Measurements from ENCODE around the gene SERPINB6. TPM values are rescaled to one million over a fixed set of nuclear protein-coding genes. Genes with fewer than 3 reads are reported as not detected.
A peak's percentile ranks its signal among the peaks of the same experiment; 100 is the strongest.

Gene SERPINB6
- total RNA-seq (2013): 104 TPM
- polyA plus RNA-seq (100 to 1,000 TPM; 117 to 208 (median 200) TPM), polyA minus RNA-seq (35.5 and 47.2 TPM in 2 replicates), total RNA-seq (15.0 to 83.7 (median 72.3) reads per million in 11 experiments)

DNA sequence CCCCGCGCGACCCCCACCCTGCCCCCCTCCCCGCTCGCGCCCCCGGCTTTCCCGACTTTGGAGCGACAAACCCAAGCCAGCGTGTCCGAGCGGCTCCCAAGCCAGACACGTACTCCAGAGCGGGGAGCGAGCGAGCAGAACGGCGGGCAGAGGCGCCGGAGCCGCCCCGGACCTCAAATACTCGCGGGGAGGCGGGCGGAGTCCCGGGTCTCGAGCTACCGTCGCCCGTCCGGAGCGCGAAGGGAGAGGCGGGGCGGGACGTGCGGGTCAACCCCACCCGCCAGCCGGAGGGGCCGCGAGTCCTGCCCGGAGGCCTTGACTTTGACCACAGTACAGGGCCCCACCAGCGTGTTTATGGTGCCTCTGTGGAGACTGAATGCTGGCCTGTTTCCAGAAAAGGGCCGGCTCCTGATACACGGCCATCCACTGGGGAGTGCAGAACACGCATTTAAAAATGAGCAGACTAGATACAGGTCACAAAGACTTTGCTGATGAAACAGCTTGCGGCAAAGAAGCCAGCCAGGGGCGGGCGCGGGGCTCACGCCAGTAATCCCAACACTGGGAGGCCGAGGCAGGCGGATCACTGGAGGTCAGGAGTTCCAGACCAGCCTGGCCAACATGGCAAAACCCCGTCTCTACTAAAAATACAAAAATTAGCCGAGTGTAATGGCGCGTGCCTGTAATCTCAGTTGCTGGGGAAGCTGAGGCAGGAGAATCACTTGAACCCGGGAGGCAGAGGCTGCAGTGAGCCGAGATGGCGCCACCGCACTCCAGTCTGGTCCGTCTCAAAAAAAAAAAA, at the start of gene SERPINB6:
TSS of gene SERPINB6 (minus strand) at position 148 of the 799 bp plus-strand sequence. CDS start 12,235 bp downstream, outside the sequence.
- Mint-ChIP-seq H3K4me3 (peak within 1 kb of the TSS; percentile 90 to 96), H3K27me3 (ENCODE audit: low read depth in 3 of 3) (peaks cover 0 to 1% (median 0%) of the 10 kb centered on the region in 3 donors), H3K27ac (peak within 1 kb of the TSS; percentile 91 to 97 (median 96)), H3K4me1 (peaks cover 37% of the 10 kb centered on the region), H3K36me3 (peaks cover 4 to 7% of the 10 kb centered on the region in 2 donors), H3K9me3 (no peaks in the 10 kb centered on the region)
- Histone ChIP-seq H4K20me1 (ENCODE audit: insufficient read depth, low read length) (peaks cover 5% of the 10 kb centered on the region), H3K27me3 (ENCODE audit: control insufficient read depth in 2 of 2, insufficient read depth in 2 of 2, low read length in 2 of 2) (no peaks in the 10 kb centered on the region), H3K4me3 (replicated peaks in 1 of 3; ENCODE audit: low read depth in 2 of 3, low read length in 3 of 3) (peak within 1 kb of the TSS; percentile 62 to 87 (median 74)), H3K36me3 (replicated peaks in 1 of 2; ENCODE audit: control insufficient read depth in 1 of 2, insufficient read depth in 2 of 2, low read length in 2 of 2) (peaks cover 0 to under 1% of the 10 kb centered on the region in 2 donors), H3K9me3 (replicated peaks in 1 of 2; ENCODE audit: control insufficient read depth in 1 of 2, insufficient read depth in 1 of 2, low read length in 2 of 2) (no peaks in the 10 kb centered on the region), H3K27ac (ENCODE audit: low read depth in 1 of 2, low read length in 2 of 2) (peak within 1 kb of the TSS; percentile 88), H3K9ac (ENCODE audit: insufficient read depth, low read length, poor library complexity, severe bottlenecking) (peak within 1 kb of the TSS; percentile 90), H3K79me2 (ENCODE audit: insufficient read depth, low read length) (peaks cover 42% of the 10 kb centered on the region), H3K4me2 (replicated peaks; ENCODE audit: extremely low read depth, low read length, poor library complexity, severe bottlenecking) (peak within 1 kb of the TSS; percentile 92), H3K4me1 (ENCODE audit: control insufficient read depth in 1 of 2, insufficient read depth in 2 of 2, low read length in 2 of 2) (peaks cover 18 to 25% of the 10 kb centered on the region in 2 donors), H2AFZ (ENCODE audit: insufficient read depth, low read depth, low read length, poor library complexity, severe bottlenecking) (peak within 1 kb of the TSS; percentile 91)
- 2% methylated on average over 52 of the region's 63 CpGs for WGBS (ENCODE audit: insufficient coverage)
- DNase-seq: peak; percentile 54 to 69 (median 54)
- TF ChIP-seq, protein P1, sequence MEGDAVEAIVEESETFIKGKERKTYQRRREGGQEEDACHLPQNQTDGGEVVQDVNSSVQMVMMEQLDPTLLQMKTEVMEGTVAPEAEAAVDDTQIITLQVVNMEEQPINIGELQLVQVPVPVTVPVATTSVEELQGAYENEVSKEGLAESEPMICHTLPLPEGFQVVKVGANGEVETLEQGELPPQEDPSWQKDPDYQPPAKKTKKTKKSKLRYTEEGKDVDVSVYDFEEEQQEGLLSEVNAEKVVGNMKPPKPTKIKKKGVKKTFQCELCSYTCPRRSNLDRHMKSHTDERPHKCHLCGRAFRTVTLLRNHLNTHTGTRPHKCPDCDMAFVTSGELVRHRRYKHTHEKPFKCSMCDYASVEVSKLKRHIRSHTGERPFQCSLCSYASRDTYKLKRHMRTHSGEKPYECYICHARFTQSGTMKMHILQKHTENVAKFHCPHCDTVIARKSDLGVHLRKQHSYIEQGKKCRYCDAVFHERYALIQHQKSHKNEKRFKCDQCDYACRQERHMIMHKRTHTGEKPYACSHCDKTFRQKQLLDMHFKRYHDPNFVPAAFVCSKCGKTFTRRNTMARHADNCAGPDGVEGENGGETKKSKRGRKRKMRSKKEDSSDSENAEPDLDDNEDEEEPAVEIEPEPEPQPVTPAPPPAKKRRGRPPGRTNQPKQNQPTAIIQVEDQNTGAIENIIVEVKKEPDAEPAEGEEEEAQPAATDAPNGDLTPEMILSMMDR (IDR thresholded peaks at IDR 0.05): no peak
- intact Hi-C loops (cut with micrococcal nuclease): no loop called here

DNA sequence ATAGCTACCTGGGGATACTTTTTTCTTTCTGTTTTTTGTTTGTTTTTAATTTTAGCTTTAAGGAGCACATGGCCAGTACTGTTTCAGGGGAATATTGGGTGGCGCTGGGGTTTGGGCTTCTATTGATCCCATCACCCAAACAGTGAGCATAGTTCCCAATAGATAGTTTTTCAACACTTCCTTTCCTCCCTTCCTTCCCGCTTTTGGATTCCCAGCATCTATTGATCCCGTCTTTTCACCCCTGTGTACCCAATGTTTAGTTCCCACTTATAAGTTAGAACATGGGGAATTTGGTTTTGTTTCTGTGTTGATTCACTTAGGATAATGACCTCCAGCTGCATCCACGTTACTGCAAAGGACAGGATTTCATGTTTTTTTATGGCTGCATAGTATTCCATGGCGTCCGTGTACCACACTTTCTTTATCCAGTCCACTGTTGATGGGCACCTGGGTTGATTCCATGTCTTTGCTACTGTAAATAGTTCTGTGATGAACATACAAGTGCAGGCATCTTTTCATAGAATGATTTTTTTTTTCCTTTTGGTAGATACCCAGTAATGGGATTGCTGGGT, 48.5 kb upstream of the SERPINB6 start:
- peaks cover 39% of the 10 kb centered on the region for H3K79me2 ChIP-seq (ENCODE audit: insufficient read depth, low read length)
- intact Hi-C loops (cut with micrococcal nuclease): no loop called here

More for the DNA sequence above, 48.5 kb upstream of the SERPINB6 start:
- no peaks in the 10 kb centered on the region for H3K27me3 ChIP-seq (ENCODE audit: control insufficient read depth in 2 of 2, insufficient read depth in 2 of 2, low read length in 2 of 2)
- peak overlapping the region; percentile 30 for H3K4me2 ChIP-seq (replicated peaks; ENCODE audit: extremely low read depth, low read length, poor library complexity, severe bottlenecking)
- peaks cover 48% of the 10 kb centered on the region for H3K4me1 Mint-ChIP-seq
- peaks cover 31 to 45% of the 10 kb centered on the region in 2 donors for H3K36me3 ChIP-seq (replicated peaks in 1 of 2; ENCODE audit: control insufficient read depth in 1 of 2, insufficient read depth in 2 of 2, low read length in 2 of 2)
- peak overlapping the region; percentile 70 to 87 (median 78) for H3K27ac Mint-ChIP-seq
- no CpG with 5 or more reads among the region's 6 CpGs for WGBS (ENCODE audit: insufficient coverage)
- H3K9me3 ChIP-seq (replicated peaks in 1 of 2; ENCODE audit: control insufficient read depth in 1 of 2, insufficient read depth in 1 of 2, low read length in 2 of 2): no peaks in the 10 kb centered on the region
- no peak overlapping the region for H2AFZ ChIP-seq (ENCODE audit: insufficient read depth, low read depth, low read length, poor library complexity, severe bottlenecking)
- TF ChIP-seq, protein P1 (IDR thresholded peaks at IDR 0.05): no peak
- H3K4me3 Mint-ChIP-seq: no peak overlapping the region
- H3K27me3 Mint-ChIP-seq (ENCODE audit: low read depth in 3 of 3): peaks cover 0 to 3% (median 2%) of the 10 kb centered on the region in 3 donors
- no peak overlapping the region for H3K9ac ChIP-seq (ENCODE audit: insufficient read depth, low read length, poor library complexity, severe bottlenecking)
- no peak for DNase-seq
- H3K36me3 Mint-ChIP-seq: peaks cover 46 to 56% of the 10 kb centered on the region in 2 donors
- H3K4me1 ChIP-seq (ENCODE audit: control insufficient read depth in 1 of 2, insufficient read depth in 2 of 2, low read length in 2 of 2): peaks cover 55 to 65% of the 10 kb centered on the region in 2 donors
- H3K27ac ChIP-seq (ENCODE audit: low read depth in 1 of 2, low read length in 2 of 2): peak overlapping the region; percentile 67 to 68
- peaks cover 14% of the 10 kb centered on the region for H4K20me1 ChIP-seq (ENCODE audit: insufficient read depth, low read length)
- H3K9me3 Mint-ChIP-seq: no peaks in the 10 kb centered on the region
- peak overlapping the region in 1 of 3 experiments; percentile 25 for H3K4me3 ChIP-seq (replicated peaks in 1 of 3; ENCODE audit: low read depth in 2 of 3, low read length in 3 of 3)

Data from CD14-positive monocyte (primary cell).